Suprapubic skin (tissue), 3 donors: ENCODE measurements around the gene MME.

Experiments
- POLR2AphosphoS5 ChIP-seq, 3 donors: sonication (generic); formaldehyde crosslinking; IDR thresholded peaks; one replicate each; pipeline ENCODE4 v1.6.1; 2017; ENCODE audit warnings: antibody characterized with exemption in 3 of 3
- TF ChIP-seq, protein P1 (sequence below), 2 donors: fragments of 200-600 bp in 1 of 2; fragments of 450-650 bp in 1 of 2; sonication (generic) in 1 of 2; IDR thresholded peaks; one replicate each; pipeline ENCODE4 v1.5.1; 2016 to 2019; ENCODE audit warnings: antibody characterized with exemption in 2 of 2, mild to moderate bottlenecking in 1 of 2, moderate library complexity in 1 of 2

DNA sequence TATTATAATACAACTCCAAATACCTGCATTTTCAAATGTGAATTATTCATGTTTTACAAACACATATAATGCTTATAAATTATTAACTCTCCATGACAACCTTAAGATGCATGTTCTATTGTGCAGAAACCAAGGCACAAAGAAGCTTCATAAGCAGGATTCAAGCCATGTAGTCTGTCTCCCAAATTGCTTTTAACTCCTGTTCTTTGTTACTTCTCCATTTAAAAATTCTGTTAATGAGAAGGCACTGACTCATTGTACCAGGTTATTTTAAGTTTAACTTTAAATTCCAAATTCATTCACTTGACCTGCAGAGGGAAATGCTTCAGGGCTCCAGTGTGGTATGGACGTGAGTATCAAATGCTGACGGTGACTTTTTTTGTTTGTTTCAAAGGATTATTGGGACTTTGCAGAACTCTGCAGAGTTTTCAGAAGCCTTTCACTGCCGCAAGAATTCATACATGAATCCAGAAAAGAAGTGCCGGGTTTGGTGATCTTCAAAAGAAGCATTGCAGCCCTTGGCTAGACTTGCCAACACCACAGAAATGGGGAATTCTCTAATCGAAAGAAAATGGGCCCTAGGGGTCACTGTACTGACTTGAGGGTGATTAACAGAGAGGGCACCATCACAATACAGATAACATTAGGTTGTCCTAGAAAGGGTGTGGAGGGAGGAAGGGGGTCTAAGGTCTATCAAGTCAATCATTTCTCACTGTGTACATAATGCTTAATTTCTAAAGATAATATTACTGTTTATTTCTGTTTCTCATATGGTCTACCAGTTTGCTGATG is 100.0 kb downstream of the MME start:
- no peak for TF ChIP-seq POLR2AphosphoS5 (IDR thresholded peaks at IDR 0.05)
- TF ChIP-seq, protein P1, sequence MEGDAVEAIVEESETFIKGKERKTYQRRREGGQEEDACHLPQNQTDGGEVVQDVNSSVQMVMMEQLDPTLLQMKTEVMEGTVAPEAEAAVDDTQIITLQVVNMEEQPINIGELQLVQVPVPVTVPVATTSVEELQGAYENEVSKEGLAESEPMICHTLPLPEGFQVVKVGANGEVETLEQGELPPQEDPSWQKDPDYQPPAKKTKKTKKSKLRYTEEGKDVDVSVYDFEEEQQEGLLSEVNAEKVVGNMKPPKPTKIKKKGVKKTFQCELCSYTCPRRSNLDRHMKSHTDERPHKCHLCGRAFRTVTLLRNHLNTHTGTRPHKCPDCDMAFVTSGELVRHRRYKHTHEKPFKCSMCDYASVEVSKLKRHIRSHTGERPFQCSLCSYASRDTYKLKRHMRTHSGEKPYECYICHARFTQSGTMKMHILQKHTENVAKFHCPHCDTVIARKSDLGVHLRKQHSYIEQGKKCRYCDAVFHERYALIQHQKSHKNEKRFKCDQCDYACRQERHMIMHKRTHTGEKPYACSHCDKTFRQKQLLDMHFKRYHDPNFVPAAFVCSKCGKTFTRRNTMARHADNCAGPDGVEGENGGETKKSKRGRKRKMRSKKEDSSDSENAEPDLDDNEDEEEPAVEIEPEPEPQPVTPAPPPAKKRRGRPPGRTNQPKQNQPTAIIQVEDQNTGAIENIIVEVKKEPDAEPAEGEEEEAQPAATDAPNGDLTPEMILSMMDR (IDR thresholded peaks at IDR 0.05) = no peak
